Measurements from ENCODE around the gene DLG1. TPM values are rescaled to one million over a fixed set of nuclear protein-coding genes. Genes with fewer than 3 reads are reported as not detected.

DLG1 gene
- total and polyA plus RNA-seq, 4 experiments from 2014 or later: 21.4 to 92.1 (median 61.2) TPM

GRCh38 chr3:197151580-197151979 lies 146.8 kb downstream of the DLG1 start:
- ChIA-PET POLR2A (ENCODE audit: partially characterized antibody) (no interaction called here), CTCF (ENCODE audit: partially characterized antibody) (no interaction called here)
- no peaks in the 10 kb centered on the region for H3K27me3 Mint-ChIP-seq
- peak overlapping the region in 1 of 7 donors; percentile 29 for H3K27ac Mint-ChIP-seq
- H3K4me1 ChIP-seq (ENCODE audit: insufficient read depth, low read length): no peaks in the 10 kb centered on the region
- no peaks in the 10 kb centered on the region for H3K36me3 ChIP-seq (ENCODE audit: insufficient read depth, low read length)
- H3K4me3 ChIP-seq (ENCODE audit: low read length in 2 of 2): no peak overlapping the region
- intact Hi-C loops (cut with micrococcal nuclease): no loop called here
- no peaks in the 10 kb centered on the region for H3K27me3 ChIP-seq (ENCODE audit: insufficient read depth, low read length)
- H3K27ac ChIP-seq (ENCODE audit: low read depth, low read length): no peak overlapping the region
- peaks cover 5 to 13% (median 9%) of the 10 kb centered on the region in 4 donors for H3K4me1 Mint-ChIP-seq
- peaks cover 27 to 45% of the 10 kb centered on the region in 2 donors for H3K36me3 Mint-ChIP-seq
- peaks cover 0 to 27% (median 18%) of the 10 kb centered on the region in 8 donors for H3K9me3 Mint-ChIP-seq
- no peak overlapping the region for H3K4me3 Mint-ChIP-seq
- DNase-seq: no peak
- H3K9me3 ChIP-seq (ENCODE audit: control insufficient read depth in 1 of 2, low read length in 2 of 2): peaks cover 0 to 9% of the 10 kb centered on the region in 2 donors

GRCh38 chr3:197149528-197149927 lies 148.9 kb downstream of the DLG1 start:
- ChIA-PET POLR2A (ENCODE audit: partially characterized antibody) (no interaction called here), CTCF (ENCODE audit: partially characterized antibody) (no interaction called here)
- Mint-ChIP-seq H3K27ac (no peak overlapping the region), H3K4me3 (no peak overlapping the region), H3K27me3 (no peaks in the 10 kb centered on the region), H3K4me1 (peaks cover 6 to 12% (median 8%) of the 10 kb centered on the region in 4 donors), H3K9me3 (peaks cover 0 to 8% (median 2%) of the 10 kb centered on the region in 8 donors), H3K36me3 (peaks cover 17 to 27% of the 10 kb centered on the region in 2 donors)
- Histone ChIP-seq H3K27ac (ENCODE audit: low read depth, low read length) (no peak overlapping the region), H3K4me3 (ENCODE audit: low read length in 2 of 2) (no peak overlapping the region), H3K9me3 (ENCODE audit: control insufficient read depth in 1 of 2, low read length in 2 of 2) (no peaks in the 10 kb centered on the region), H3K4me1 (ENCODE audit: insufficient read depth, low read length) (no peaks in the 10 kb centered on the region), H3K27me3 (ENCODE audit: insufficient read depth, low read length) (no peaks in the 10 kb centered on the region), H3K36me3 (ENCODE audit: insufficient read depth, low read length) (no peaks in the 10 kb centered on the region)
- no peak for DNase-seq
- intact Hi-C loops (cut with micrococcal nuclease): no loop called here

- ChIA-PET POLR2A (ENCODE audit: partially characterized antibody) (no interaction called here), CTCF (ENCODE audit: partially characterized antibody) (interaction anchor here (1.4 kb wide), 1 partner anchor 43 kb away, joined by 4 read pairs; no protein-coding TSS in a partner anchor)
- Mint-ChIP-seq H3K27me3 (no peaks in the 10 kb centered on the region), H3K27ac (peak overlapping the region in 1 of 7 donors; percentile 7), H3K9me3 (no peaks in the 10 kb centered on the region), H3K4me1 (peaks cover 4 to 23% (median 12%) of the 10 kb centered on the region in 4 donors), H3K4me3 (no peak overlapping the region), H3K36me3 (peaks cover 29% of the 10 kb centered on the region in 2 donors)
- Histone ChIP-seq H3K36me3 (ENCODE audit: insufficient read depth, low read length) (no peaks in the 10 kb centered on the region), H3K4me1 (ENCODE audit: insufficient read depth, low read length) (no peaks in the 10 kb centered on the region), H3K27ac (ENCODE audit: low read depth, low read length) (no peak overlapping the region), H3K27me3 (ENCODE audit: insufficient read depth, low read length) (no peaks in the 10 kb centered on the region), H3K4me3 (ENCODE audit: low read length in 2 of 2) (no peak overlapping the region), H3K9me3 (ENCODE audit: control insufficient read depth in 1 of 2, low read length in 2 of 2) (no peaks in the 10 kb centered on the region)
- no peak for DNase-seq
- intact Hi-C loops (cut with micrococcal nuclease): no loop called here
Measured at GRCh38 chr3:197144188-197144587, 154.2 kb downstream of the DLG1 start.

- Histone ChIP-seq H3K4me3 (ENCODE audit: low read length in 2 of 2) (no peak overlapping the region), H3K36me3 (ENCODE audit: insufficient read depth, low read length) (peaks cover 10% of the 10 kb centered on the region), H3K27me3 (ENCODE audit: insufficient read depth, low read length) (no peaks in the 10 kb centered on the region), H3K27ac (ENCODE audit: low read depth, low read length) (no peak overlapping the region), H3K4me1 (ENCODE audit: insufficient read depth, low read length) (no peaks in the 10 kb centered on the region), H3K9me3 (ENCODE audit: control insufficient read depth in 1 of 2, low read length in 2 of 2) (no peaks in the 10 kb centered on the region)
- CTCF ChIA-PET (ENCODE audit: partially characterized antibody): no interaction called here
- DNase-seq: no peak
- POLR2A ChIA-PET (ENCODE audit: partially characterized antibody): no interaction called here
- Mint-ChIP-seq H3K4me3 (no peak overlapping the region), H3K27ac (no peak overlapping the region), H3K27me3 (no peaks in the 10 kb centered on the region), H3K36me3 (peaks cover 51 to 54% of the 10 kb centered on the region in 2 donors), H3K9me3 (peaks cover 4 to 15% (median 8%) of the 10 kb centered on the region in 8 donors), H3K4me1 (peaks cover 4 to 15% (median 9%) of the 10 kb centered on the region in 4 donors)
- intact Hi-C loops (cut with micrococcal nuclease): no loop called here
Measured at GRCh38 chr3:197139586-197139985, 158.8 kb downstream of the DLG1 start.

GRCh38 chr3:197137751-197138150 lies 160.7 kb downstream of the DLG1 start:
- Histone ChIP-seq H3K36me3 (ENCODE audit: insufficient read depth, low read length) (peaks cover 10% of the 10 kb centered on the region), H3K4me1 (ENCODE audit: insufficient read depth, low read length) (no peaks in the 10 kb centered on the region), H3K4me3 (ENCODE audit: low read length in 2 of 2) (no peak overlapping the region), H3K27me3 (ENCODE audit: insufficient read depth, low read length) (no peaks in the 10 kb centered on the region), H3K27ac (ENCODE audit: low read depth, low read length) (no peak overlapping the region), H3K9me3 (ENCODE audit: control insufficient read depth in 1 of 2, low read length in 2 of 2) (no peaks in the 10 kb centered on the region)
- DNase-seq: no peak
- H3K27me3 Mint-ChIP-seq: no peaks in the 10 kb centered on the region
- H3K4me1 Mint-ChIP-seq: peaks cover 4 to 10% (median 6%) of the 10 kb centered on the region in 4 donors
- peaks cover 55 to 62% of the 10 kb centered on the region in 2 donors for H3K36me3 Mint-ChIP-seq
- ChIA-PET CTCF (ENCODE audit: partially characterized antibody) (no interaction called here), POLR2A (ENCODE audit: partially characterized antibody) (no interaction called here)
- no peak overlapping the region for H3K27ac Mint-ChIP-seq
- intact Hi-C loops (cut with micrococcal nuclease): no loop called here
- H3K9me3 Mint-ChIP-seq: peaks cover 4 to 15% (median 8%) of the 10 kb centered on the region in 8 donors
- no peak overlapping the region for H3K4me3 Mint-ChIP-seq

GRCh38 chr3:197136744-197137143 lies 161.7 kb downstream of the DLG1 start:
- H3K9me3 Mint-ChIP-seq: peaks cover 4 to 15% (median 8%) of the 10 kb centered on the region in 8 donors
- intact Hi-C loops (cut with micrococcal nuclease): no loop called here
- Histone ChIP-seq H3K36me3 (ENCODE audit: insufficient read depth, low read length) (peaks cover 10% of the 10 kb centered on the region), H3K4me3 (ENCODE audit: low read length in 2 of 2) (no peak overlapping the region), H3K27me3 (ENCODE audit: insufficient read depth, low read length) (no peaks in the 10 kb centered on the region), H3K9me3 (ENCODE audit: control insufficient read depth in 1 of 2, low read length in 2 of 2) (no peaks in the 10 kb centered on the region), H3K27ac (ENCODE audit: low read depth, low read length) (no peak overlapping the region), H3K4me1 (ENCODE audit: insufficient read depth, low read length) (no peaks in the 10 kb centered on the region)
- no peaks in the 10 kb centered on the region for H3K27me3 Mint-ChIP-seq
- H3K4me1 Mint-ChIP-seq: peaks cover 4 to 10% (median 5%) of the 10 kb centered on the region in 4 donors
- no peak for DNase-seq
- ChIA-PET POLR2A (ENCODE audit: partially characterized antibody) (no interaction called here), CTCF (ENCODE audit: partially characterized antibody) (no interaction called here)
- H3K27ac Mint-ChIP-seq: no peak overlapping the region
- H3K36me3 Mint-ChIP-seq: peaks cover 58 to 62% of the 10 kb centered on the region in 2 donors
- H3K4me3 Mint-ChIP-seq: no peak overlapping the region

- Histone ChIP-seq H3K27ac (ENCODE audit: low read depth, low read length) (no peak overlapping the region), H3K4me3 (ENCODE audit: low read length in 2 of 2) (no peak overlapping the region), H3K4me1 (ENCODE audit: insufficient read depth, low read length) (no peaks in the 10 kb centered on the region), H3K36me3 (ENCODE audit: insufficient read depth, low read length) (peaks cover 10% of the 10 kb centered on the region), H3K27me3 (ENCODE audit: insufficient read depth, low read length) (no peaks in the 10 kb centered on the region), H3K9me3 (ENCODE audit: control insufficient read depth in 1 of 2, low read length in 2 of 2) (no peaks in the 10 kb centered on the region)
- Mint-ChIP-seq H3K9me3 (peaks cover 4 to 15% (median 8%) of the 10 kb centered on the region in 8 donors), H3K27me3 (no peaks in the 10 kb centered on the region), H3K4me1 (peaks cover 4 to 10% (median 4%) of the 10 kb centered on the region in 4 donors), H3K27ac (peak overlapping the region in 1 of 7 donors; percentile 33), H3K4me3 (no peak overlapping the region), H3K36me3 (peaks cover 56 to 60% of the 10 kb centered on the region in 2 donors)
- no peak for DNase-seq
- POLR2A ChIA-PET (ENCODE audit: partially characterized antibody): no interaction called here
- CTCF ChIA-PET (ENCODE audit: partially characterized antibody): no interaction called here
- intact Hi-C loops (cut with micrococcal nuclease): no loop called here
Measured at GRCh38 chr3:197135212-197135611, 163.2 kb downstream of the DLG1 start.

All from CD4-positive, alpha-beta memory T cell (primary cell).